ENCODE measurements around the gene CELF2. TPM values are rescaled to one million over a fixed set of nuclear protein-coding genes. Genes with fewer than 3 reads are reported as not detected.
A peak's percentile ranks its signal among the peaks of the same experiment; 100 is the strongest.

Gene CELF2
- total and polyA plus RNA-seq, 8 donors = 58.0 to 107 (median 65.9) TPM

GRCh38 chr10:11097686-11098085 lies 80.0 kb downstream of the CELF2 start:
- no peak overlapping the region for H3K27ac ChIP-seq

GRCh38 chr10:11098666-11099065 lies 81.0 kb downstream of the CELF2 start:
- Histone ChIP-seq H3K27me3 (no peaks in the 10 kb centered on the region), H3K36me3 (no peaks in the 10 kb centered on the region), H3K9me3 (no peaks in the 10 kb centered on the region), H3K27ac (no peak overlapping the region), H3K4me3 (no peak overlapping the region), H3K4me1 (no peaks in the 10 kb centered on the region)
- DNase-seq (no peak), ATAC-seq (peak; percentile 11)
- no peak for TF ChIP-seq CTCF (IDR thresholded peaks at IDR 0.05)
- intact Hi-C loops (cut with DNase I) = no loop called here

More at GRCh38 chr10:11097686-11098085, 80.0 kb downstream of the CELF2 start:
- ATAC-seq (no peak), DNase-seq (no peak)
- H3K4me1 ChIP-seq = no peaks in the 10 kb centered on the region
- no peaks in the 10 kb centered on the region for H3K27me3 ChIP-seq
- H3K4me3 ChIP-seq = no peak overlapping the region
- H3K36me3 ChIP-seq = no peaks in the 10 kb centered on the region
- no peak for TF ChIP-seq CTCF (IDR thresholded peaks at IDR 0.05)
- intact Hi-C loops (cut with DNase I) = no loop called here
- H3K9me3 ChIP-seq = no peaks in the 10 kb centered on the region

- no peak for ATAC-seq
- Histone ChIP-seq H3K4me3 (no peak overlapping the region), H3K27ac (no peak overlapping the region), H3K4me1 (no peaks in the 10 kb centered on the region), H3K9me3 (peaks cover 0 to 4% of the 10 kb centered on the region in 2 donors), H3K27me3 (no peaks in the 10 kb centered on the region), H3K36me3 (no peaks in the 10 kb centered on the region)
- no peak for DNase-seq
- intact Hi-C loops (cut with DNase I) = no loop called here
- TF ChIP-seq CTCF (IDR thresholded peaks at IDR 0.05) = no peak
Measured at GRCh38 chr10:11104772-11105675, 87.4 kb downstream of the CELF2 start.

- Histone ChIP-seq H3K27ac (no peak overlapping the region), H3K4me3 (no peak overlapping the region), H3K4me1 (no peaks in the 10 kb centered on the region), H3K27me3 (no peaks in the 10 kb centered on the region), H3K9me3 (peaks cover 0 to 4% of the 10 kb centered on the region in 2 donors), H3K36me3 (no peaks in the 10 kb centered on the region)
- ATAC-seq (no peak), DNase-seq (no peak)
- no peak for TF ChIP-seq CTCF (IDR thresholded peaks at IDR 0.05)
- intact Hi-C loops (cut with DNase I) = no loop called here
Measured at GRCh38 chr10:11105676-11106004, 88.0 kb downstream of the CELF2 start.

GRCh38 chr10:11106621-11107374 lies 89.1 kb downstream of the CELF2 start:
- no peak for TF ChIP-seq CTCF (IDR thresholded peaks at IDR 0.05)
- Histone ChIP-seq H3K9me3 (peaks cover 0 to 4% of the 10 kb centered on the region in 2 donors), H3K4me3 (no peak overlapping the region), H3K27me3 (no peaks in the 10 kb centered on the region), H3K4me1 (no peaks in the 10 kb centered on the region), H3K36me3 (no peaks in the 10 kb centered on the region), H3K27ac (no peak overlapping the region)
- intact Hi-C loops (cut with DNase I) = no loop called here
- no peak for DNase-seq
- ATAC-seq = no peak

Measured in left lung (tissue), 10 donors.